Keratinocyte (primary cell): ENCODE measurements around the gene ANKRD55. TPM values are rescaled to one million over a fixed set of nuclear protein-coding genes. Genes with fewer than 3 reads are reported as not detected.

Experiments
- DNase-seq: peaks from one replicate; pipeline ENCODE4 v3.0.0-alpha.2; 2011; ENCODE audit warnings: low read depth, missing footprints, low spot score
- FAIRE-seq: peaks from 2 replicates; lab custom pipeline; 2011; peaks lifted over from hg19 to GRCh38; lab: Jason Lieb, UNC
- H2AFZ ChIP-seq: 2 replicates; pipeline ENCODE4 v1.6.0; 2012; ENCODE audit warnings: low read length, control low read depth, inconsistent platforms; ENCODE audit not compliant: control insufficient read depth
- H3K27ac ChIP-seq: 2 replicates; pipeline ENCODE4 v1.5.1; 2011; ENCODE audit warnings: low read length; ENCODE audit not compliant: control insufficient read depth, insufficient read depth
- H3K27me3 ChIP-seq: 3 replicates; pipeline ENCODE4 v1.6.0; 2011; ENCODE audit warnings: low read length; ENCODE audit not compliant: control insufficient read depth, insufficient read depth; ENCODE audit errors: extremely low read depth
- H3K36me3 ChIP-seq, 2 experiments: 2 replicates in 1 of 2; 3 replicates in 1 of 2; pipeline ENCODE4 v1.5.1; 2011; ENCODE audit warnings: low read length in 2 of 2, mild to moderate bottlenecking in 1 of 2; ENCODE audit not compliant: control insufficient read depth in 2 of 2, insufficient read depth in 2 of 2; ENCODE audit errors: extremely low read depth in 1 of 2
- H3K4me1 ChIP-seq: 3 replicates; pipeline ENCODE4 v1.5.1; 2011; ENCODE audit warnings: low read length; ENCODE audit not compliant: control insufficient read depth, insufficient read depth; ENCODE audit errors: extremely low read depth
- H3K4me2 ChIP-seq: 3 replicates; pipeline ENCODE4 v1.6.0; 2011; ENCODE audit warnings: low read depth, low read length; ENCODE audit not compliant: control insufficient read depth, insufficient read depth; ENCODE audit errors: extremely low read depth
- H3K4me3 ChIP-seq, 3 experiments: fragments of 200-600 bp in 1 of 3; sonication (generic) in 1 of 3; 2 replicates in 2 of 3; 3 replicates in 1 of 3; pipeline ENCODE4 v1.5.1; 2011 to 2016; ENCODE audit warnings: low read length in 3 of 3, mild to moderate bottlenecking in 3 of 3, control low read depth in 2 of 3, inconsistent platforms in 1 of 3, low read depth in 1 of 3, mixed read lengths in 1 of 3, mixed run types in 1 of 3, moderate library complexity in 1 of 3; ENCODE audit not compliant: control insufficient read depth in 2 of 3, insufficient read depth in 2 of 3; ENCODE audit errors: extremely low read depth in 1 of 3
- H3K79me2 ChIP-seq: 2 replicates; pipeline ENCODE4 v1.6.0; 2012; ENCODE audit warnings: low read length; ENCODE audit not compliant: control insufficient read depth, insufficient read depth
- H3K9ac ChIP-seq: 3 replicates; pipeline ENCODE4 v1.6.0; 2011; ENCODE audit warnings: low read length; ENCODE audit not compliant: control insufficient read depth, insufficient read depth; ENCODE audit errors: extremely low read depth
- H3K9me1 ChIP-seq: 3 replicates; pipeline ENCODE4 v1.6.0; 2011; ENCODE audit warnings: low read length; ENCODE audit not compliant: control insufficient read depth, insufficient read depth; ENCODE audit errors: extremely low read depth
- H3K9me3 ChIP-seq: 2 replicates; pipeline ENCODE4 v1.5.1; 2012; ENCODE audit warnings: low read depth, low read length; ENCODE audit not compliant: control insufficient read depth
- H4K20me1 ChIP-seq: 3 replicates; pipeline ENCODE4 v1.6.0; 2011; ENCODE audit warnings: low read length; ENCODE audit not compliant: control insufficient read depth, insufficient read depth; ENCODE audit errors: extremely low read depth
- EZH2 ChIP-seq: IDR thresholded peaks from one replicate; pipeline ENCODE4 v1.6.1; 2012; ENCODE audit warnings: inconsistent platforms, mild to moderate bottlenecking, low read length, moderate library complexity
- dilution Hi-C: fragments of 300-500 bp; cut with MboI; formaldehyde crosslinking; loops from one replicate; pipeline ENCODE4 v1.7.0; 2020; ENCODE audit warnings: low sequenced_read_pairs; ENCODE audit not compliant: extremely low pct_ligation_motif_present
- polyA plus RNA-seq, 5 experiments: library from polyadenylated mRNA; depleted of rRNA in 3 of 5; stranded (reverse) in 3 of 5; stranded (forward) in 1 of 5; unstranded in 1 of 5; fragments of >200 nt; gene quantifications; 1 replicate in 1 of 5; 2 replicates in 3 of 5; 3 replicates in 1 of 5; pipeline versions ENCODE4 v1.2.1 to v1.2.3, GENCODE V29; 2011 to 2012; ENCODE audit warnings: missing spikeins in 2 of 5, low read depth in 1 of 5, low replicate concordance in 1 of 5
- TF ChIP-seq, protein P1 (sequence below), 3 experiments: IDR thresholded peaks in 1 of 3; conservative IDR thresholded peaks in 1 of 3; optimal IDR thresholded peaks in 1 of 3; 2 replicates in 2 of 3; 3 replicates in 1 of 3; pipeline versions ENCODE3 to v1.5.1; 2011; ENCODE audit warnings: low read length in 3 of 3, mild to moderate bottlenecking in 3 of 3, moderate library complexity in 2 of 3, control low read depth in 1 of 3, inconsistent platforms in 1 of 3; ENCODE audit not compliant: insufficient read depth in 2 of 3; ENCODE audit errors: extremely low read depth in 1 of 3

The ANKRD55 gene
- polyA plus RNA-seq, 1 donor (not counting 4 experiments of a cell fraction or from before 2014, with no cell fraction given): not detected

DNA sequence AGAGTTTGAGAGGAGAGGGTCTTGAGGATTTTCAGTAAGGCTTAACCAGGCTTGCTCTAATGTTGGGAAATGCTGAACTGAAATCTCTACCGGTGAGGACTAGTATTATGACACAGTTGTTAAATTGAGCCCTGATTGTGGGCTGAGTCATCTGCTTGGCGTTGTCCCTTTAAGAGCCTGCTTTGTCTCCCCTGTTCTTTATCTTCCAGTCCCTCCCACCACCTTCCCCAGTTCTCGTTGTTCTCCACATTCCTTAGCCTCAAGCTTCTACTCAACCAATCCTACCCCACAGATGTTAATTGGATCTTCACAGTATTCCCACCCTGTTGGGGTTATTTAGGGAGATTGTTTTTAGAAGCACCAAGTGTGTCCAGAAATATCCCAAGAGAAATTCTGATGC, 57.6 kb downstream of the ANKRD55 start:
- no peaks in the 10 kb centered on the region for H4K20me1 ChIP-seq
- peaks cover 7% of the 10 kb centered on the region for H3K4me1 ChIP-seq
- H3K4me3 ChIP-seq: no peak overlapping the region
- DNase-seq (peak; percentile 11), FAIRE-seq (peak; percentile 69)
- dilution Hi-C loops: no loop called here
- H3K79me2 ChIP-seq: no peaks in the 10 kb centered on the region
- H3K27ac ChIP-seq: no peak overlapping the region
- H3K9ac ChIP-seq: no peak overlapping the region
- H2AFZ ChIP-seq: no peak overlapping the region
- H3K27me3 ChIP-seq: no peaks in the 10 kb centered on the region
- H3K9me1 ChIP-seq: no peaks in the 10 kb centered on the region
- no peak for TF ChIP-seq EZH2
- TF ChIP-seq, protein P1, sequence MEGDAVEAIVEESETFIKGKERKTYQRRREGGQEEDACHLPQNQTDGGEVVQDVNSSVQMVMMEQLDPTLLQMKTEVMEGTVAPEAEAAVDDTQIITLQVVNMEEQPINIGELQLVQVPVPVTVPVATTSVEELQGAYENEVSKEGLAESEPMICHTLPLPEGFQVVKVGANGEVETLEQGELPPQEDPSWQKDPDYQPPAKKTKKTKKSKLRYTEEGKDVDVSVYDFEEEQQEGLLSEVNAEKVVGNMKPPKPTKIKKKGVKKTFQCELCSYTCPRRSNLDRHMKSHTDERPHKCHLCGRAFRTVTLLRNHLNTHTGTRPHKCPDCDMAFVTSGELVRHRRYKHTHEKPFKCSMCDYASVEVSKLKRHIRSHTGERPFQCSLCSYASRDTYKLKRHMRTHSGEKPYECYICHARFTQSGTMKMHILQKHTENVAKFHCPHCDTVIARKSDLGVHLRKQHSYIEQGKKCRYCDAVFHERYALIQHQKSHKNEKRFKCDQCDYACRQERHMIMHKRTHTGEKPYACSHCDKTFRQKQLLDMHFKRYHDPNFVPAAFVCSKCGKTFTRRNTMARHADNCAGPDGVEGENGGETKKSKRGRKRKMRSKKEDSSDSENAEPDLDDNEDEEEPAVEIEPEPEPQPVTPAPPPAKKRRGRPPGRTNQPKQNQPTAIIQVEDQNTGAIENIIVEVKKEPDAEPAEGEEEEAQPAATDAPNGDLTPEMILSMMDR (optimal IDR thresholded peaks at IDR 0.05 in 1 of 3, IDR thresholded peaks at IDR 0.05 in 1 of 3, conservative IDR thresholded peaks at IDR 0.05 in 1 of 3; ENCODE audit: extremely low read depth in 1 of 3, insufficient read depth in 2 of 3, low read length in 3 of 3): no peak
- no peaks in the 10 kb centered on the region for H3K36me3 ChIP-seq
- H3K4me2 ChIP-seq: peak overlapping the region; percentile 45
- H3K9me3 ChIP-seq: no peaks in the 10 kb centered on the region

DNA sequence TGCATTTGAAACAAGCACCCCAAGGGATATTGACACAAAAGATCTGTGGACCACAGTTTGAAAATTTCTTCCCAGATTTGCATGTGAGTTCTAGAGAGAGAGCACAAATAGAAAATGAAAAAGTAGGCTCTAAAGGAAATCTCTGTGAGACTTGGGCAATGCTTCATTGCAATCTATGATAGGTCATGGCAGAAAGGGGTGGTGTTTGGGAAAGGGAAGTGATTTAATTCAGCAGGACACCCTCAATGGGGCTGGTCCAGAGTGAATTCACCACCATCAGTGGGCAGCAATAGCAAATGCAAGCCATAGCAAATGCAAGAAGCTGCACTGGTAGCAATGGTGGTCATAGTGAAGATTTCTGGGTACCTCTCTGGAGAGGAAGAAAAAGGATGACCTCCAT, 58.1 kb downstream of the ANKRD55 start:
- Histone ChIP-seq H4K20me1 (no peaks in the 10 kb centered on the region), H3K36me3 (no peaks in the 10 kb centered on the region), H2AFZ (no peak overlapping the region), H3K27me3 (no peaks in the 10 kb centered on the region), H3K4me1 (peaks cover 7% of the 10 kb centered on the region), H3K9me3 (no peaks in the 10 kb centered on the region), H3K4me2 (peak overlapping the region; percentile 45), H3K4me3 (no peak overlapping the region), H3K79me2 (no peaks in the 10 kb centered on the region), H3K9me1 (no peaks in the 10 kb centered on the region), H3K27ac (no peak overlapping the region), H3K9ac (no peak overlapping the region)
- FAIRE-seq: no peak
- dilution Hi-C loops: no loop called here
- DNase-seq: no peak
- TF ChIP-seq, protein P1 (optimal IDR thresholded peaks at IDR 0.05 in 1 of 3, IDR thresholded peaks at IDR 0.05 in 1 of 3, conservative IDR thresholded peaks at IDR 0.05 in 1 of 3; ENCODE audit: extremely low read depth in 1 of 3, insufficient read depth in 2 of 3, low read length in 3 of 3): no peak
- TF ChIP-seq EZH2: no peak
